Activated gamma-delta T cell (primary cell): ENCODE data around the gene ATMIN.

Experiments used
- DNase-seq: peaks from one replicate; lab custom pipeline; 2025; lab: John Stamatoyannopoulos, UW

The ATMIN gene

DNA sequence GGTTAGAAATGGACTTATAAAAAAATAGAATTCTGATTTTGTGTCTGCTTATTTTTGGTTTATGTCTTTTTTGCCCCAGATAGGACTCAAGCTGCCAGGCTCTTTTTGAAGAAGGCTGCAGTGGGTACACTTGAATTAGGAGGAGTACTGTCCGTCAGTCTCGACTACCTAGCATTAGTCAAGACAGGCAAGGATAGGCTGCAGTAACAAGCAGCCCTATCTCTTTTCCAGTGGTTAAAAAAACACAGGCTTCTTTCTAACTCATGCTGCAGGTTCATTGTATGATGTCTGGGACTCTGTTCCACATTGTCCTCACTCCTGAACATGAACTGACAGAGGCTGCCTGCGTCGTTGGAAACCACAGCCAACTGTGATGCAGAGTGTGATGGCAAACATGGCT is 33.4 kb downstream of the ATMIN start:
- no peak for DNase-seq

DNA sequence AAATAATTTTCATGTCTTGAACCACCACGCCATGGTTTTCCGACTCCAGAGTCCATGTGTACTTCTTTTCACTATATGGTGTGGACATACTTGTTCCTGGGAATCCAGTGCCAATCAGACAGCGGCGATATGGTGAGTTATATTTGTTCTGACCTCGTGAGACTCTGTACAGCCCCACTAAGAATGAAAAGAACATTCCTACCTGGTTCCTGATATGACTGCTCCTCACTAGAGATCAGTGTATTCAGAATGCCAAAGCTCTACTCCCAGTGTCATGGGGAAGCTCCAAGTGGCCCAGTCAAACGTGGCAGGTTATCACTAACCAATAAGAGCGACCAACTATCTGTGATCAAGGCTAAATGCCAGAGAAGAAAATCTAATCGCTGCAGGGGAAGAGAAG is 35.3 kb downstream of the ATMIN start:
- no peak for DNase-seq

DNA sequence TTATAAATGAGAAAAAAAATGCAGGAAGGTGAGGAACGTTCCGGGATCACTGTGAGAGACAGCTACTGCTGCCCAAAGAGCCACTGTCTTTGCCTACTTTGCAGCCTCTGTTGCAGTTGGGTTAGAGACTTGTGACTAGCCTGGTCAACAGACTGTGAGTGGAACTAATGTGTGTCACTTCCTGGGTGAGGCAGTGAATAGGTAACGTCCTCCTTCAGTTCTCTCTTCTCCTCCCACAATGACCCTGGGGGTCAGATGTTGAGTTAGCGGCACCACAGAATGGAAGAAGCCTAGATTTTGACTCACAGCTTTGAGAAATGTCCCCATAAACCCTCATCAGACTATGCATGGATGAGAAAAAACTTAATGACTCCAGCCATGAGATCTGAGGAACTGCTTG is 36.2 kb downstream of the ATMIN start:
- DNase-seq = no peak

DNA sequence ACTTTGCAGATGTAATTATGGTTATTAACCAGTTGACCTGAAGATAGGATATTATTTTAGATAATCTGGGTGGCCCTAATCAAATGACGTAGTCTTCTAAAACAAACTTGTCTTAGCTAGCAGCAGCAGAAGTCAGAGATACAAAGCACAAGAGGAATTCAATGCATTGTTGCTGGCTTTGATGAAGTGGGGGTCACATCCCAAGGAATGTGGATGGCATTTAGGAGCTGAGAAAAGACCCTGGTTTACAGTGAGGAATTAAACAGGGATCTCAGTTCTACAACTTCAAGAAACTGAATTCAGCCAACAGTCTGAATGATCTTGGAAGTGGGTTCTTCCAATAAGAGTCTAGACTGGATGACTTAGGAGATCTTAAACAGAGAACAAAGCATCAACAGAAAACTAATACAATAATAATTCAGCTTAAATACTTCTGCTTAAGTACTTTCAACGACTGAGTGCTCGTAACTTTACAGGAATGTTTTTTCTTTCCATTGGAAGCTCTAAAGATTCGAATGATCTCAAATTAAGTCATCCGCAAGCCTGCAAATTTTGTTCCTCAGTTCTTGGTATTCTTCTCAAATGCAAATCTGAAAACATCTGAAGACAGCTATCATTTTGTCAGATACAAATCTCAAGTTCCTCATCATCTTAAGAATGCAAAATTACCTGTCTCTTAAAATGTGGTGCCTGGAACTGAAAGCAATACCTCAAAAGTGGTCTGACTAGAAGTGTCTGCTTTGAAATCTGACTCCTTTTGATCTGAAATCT is 38.1 kb downstream of the ATMIN start:
- DNase-seq = no peak

DNA sequence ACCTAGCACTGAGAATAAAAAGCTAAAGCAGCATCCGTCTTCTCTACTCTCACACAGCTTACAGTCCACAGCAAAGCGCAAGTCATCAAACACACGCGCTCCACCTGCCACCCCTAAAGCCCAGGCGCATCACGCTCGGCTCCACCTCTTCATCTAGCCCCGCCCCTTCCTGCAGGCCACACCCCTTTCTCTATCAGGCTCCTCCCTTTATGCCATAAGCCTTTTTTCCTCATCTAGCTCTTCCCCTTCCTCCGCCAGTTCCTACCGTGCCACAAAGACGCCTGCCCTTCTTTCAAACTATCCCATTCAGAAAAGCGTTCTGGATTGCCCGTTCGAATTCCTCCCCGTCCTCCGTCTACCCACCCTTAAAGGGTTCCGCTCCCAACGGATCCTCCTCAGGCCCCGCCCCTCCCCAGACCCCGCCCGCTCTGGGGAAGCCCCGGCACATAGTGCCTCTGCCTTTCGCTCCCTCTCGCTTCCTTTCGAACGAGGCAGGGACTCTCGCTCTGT is 41.0 kb downstream of the ATMIN start:
- peak; percentile 87 for DNase-seq

DNA sequence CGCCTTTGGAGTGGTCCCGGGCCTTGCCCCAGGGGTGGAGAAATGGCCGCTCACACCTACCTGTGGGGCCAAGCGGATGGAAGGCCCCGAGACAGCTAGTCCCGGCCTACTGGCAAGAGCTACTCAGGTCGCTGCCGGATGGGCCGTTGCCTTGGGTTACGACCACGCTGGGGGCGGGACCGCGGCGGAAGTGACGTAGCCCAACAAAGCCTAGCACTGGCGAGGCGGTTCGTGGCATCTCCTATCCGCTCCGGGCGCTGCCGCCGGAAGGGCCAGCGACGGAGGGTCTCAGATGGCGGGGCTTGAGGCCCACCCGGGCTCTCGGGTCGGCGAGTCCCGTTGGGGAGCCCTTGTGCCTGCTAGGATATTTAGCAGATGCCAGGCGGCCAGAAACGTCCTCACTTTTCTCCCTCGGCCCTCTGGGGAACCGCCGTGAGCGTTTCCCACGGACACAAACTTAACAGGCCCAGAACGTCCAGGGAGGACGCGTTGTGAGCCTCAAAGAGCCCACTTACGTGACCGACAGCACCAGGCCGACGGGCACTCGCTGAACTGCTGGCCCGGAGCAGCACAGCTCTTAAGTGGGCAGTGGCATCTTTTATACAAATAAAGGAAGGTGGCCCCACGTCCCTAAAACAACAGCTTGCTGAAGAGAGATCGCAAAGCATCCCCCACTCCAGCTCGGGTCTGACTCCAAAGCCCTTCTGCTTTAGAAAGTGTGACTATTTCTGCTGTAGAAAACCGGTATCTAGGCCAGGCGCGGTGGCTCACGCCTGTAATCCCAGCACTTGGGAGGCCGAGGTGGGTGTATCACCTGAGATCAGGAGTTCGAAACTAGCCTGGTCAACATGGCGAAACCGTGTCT is 41.7 kb downstream of the ATMIN start, which contains the start of gene C16orf46:
Gene C16orf46, minus strand, starts transcription at position 163 of the 865 bp plus-strand sequence. CDS start 13,283 bp downstream, outside the sequence.
- DNase-seq = peak; percentile 92

DNA sequence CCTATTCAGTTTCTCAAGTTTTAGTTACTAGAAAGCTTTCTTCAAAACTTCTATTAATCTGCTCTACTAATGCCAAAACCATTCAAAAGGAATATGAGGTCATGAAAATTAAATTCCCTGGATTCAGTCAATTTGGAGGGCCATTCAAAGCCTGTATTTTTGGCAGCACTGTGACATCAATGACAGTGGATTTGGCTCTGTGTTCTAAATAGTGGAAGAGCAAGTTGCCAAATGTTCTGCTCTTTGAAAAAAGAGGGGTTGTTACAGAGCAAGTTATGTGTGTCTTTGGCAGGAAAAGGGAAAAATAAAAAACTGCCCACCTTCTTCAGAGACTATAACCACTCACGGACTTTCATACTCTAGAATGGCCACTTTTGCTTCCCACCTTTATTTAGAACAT is 44.6 kb downstream of the ATMIN start:
- no peak for DNase-seq

DNA sequence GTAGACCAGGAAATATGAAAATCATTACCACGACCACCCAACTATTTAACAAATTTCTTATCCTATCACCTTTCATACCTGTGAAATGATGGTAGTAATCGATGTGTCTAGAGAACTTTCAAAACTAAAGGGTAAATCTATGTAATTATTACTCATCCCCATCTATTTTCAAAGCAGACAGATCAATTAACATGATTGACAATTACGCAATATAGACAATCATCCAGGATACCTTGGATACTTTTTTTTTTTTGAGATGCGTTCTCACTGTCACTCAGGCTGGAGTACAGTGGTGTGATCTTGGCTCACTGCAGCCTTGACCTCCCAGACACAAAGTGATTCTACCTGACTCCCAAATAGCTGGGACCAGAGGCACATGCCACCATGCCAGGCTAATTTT is 45.4 kb downstream of the ATMIN start:
- DNase-seq = no peak

DNA sequence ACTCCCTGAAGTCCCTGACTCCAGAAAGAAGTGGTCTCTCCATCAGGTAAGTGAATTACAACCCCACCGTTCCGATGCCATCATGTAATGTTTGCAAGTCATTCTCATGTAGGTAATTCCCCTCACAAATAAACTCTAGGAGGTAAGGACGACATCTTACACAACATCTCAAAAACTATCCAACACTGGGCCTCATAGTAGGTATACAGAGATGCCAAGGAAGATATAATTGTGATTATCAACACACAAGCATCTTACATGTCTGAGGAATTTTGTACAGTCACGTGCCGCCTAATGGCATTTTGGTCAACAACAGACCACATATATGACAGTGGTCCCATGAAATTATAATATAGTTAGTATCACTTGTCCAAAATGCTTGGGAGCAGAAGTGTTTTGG is 53.2 kb downstream of the ATMIN start:
- no peak for DNase-seq

DNA sequence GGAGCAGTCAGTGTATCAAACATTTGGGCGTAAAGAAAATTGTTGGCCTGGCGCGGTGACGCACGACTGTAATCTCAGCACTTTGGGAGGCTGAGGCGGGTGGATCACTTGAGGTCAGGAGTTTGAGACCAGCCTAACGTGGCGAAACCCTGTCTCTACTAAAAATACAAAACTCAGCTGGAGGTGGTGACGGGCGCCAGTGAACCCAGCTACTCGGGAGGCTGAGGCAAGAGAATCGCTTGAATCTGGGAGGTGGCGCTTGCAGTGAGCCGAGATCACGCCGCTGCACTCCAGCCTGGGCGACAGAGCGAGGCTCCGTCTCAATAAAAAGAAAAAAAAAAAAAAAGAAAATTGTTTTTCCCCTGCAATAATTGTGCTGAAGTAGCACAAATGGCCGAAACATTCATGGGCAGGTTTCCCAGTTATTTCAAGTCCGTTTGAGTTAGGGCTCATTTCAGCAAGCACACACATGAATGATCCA is 59.2 kb downstream of the ATMIN start:
- DNase-seq = no peak

DNA sequence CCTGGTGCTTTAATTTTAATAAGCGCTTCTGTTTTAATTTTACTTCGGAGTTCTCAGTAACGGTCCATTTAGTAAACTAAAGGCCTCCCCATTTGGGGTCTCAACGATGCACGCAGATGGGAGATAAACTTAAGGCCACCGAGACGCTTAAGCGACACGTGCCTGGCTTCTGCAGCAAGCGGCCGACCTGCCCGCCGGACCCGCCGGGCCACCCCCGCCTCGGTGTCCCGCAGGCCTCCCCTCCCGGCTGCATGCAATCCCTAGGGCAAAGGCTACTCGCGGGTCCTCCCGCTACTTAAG is 60.0 kb downstream of the ATMIN start:
- DNase-seq = no peak

DNA sequence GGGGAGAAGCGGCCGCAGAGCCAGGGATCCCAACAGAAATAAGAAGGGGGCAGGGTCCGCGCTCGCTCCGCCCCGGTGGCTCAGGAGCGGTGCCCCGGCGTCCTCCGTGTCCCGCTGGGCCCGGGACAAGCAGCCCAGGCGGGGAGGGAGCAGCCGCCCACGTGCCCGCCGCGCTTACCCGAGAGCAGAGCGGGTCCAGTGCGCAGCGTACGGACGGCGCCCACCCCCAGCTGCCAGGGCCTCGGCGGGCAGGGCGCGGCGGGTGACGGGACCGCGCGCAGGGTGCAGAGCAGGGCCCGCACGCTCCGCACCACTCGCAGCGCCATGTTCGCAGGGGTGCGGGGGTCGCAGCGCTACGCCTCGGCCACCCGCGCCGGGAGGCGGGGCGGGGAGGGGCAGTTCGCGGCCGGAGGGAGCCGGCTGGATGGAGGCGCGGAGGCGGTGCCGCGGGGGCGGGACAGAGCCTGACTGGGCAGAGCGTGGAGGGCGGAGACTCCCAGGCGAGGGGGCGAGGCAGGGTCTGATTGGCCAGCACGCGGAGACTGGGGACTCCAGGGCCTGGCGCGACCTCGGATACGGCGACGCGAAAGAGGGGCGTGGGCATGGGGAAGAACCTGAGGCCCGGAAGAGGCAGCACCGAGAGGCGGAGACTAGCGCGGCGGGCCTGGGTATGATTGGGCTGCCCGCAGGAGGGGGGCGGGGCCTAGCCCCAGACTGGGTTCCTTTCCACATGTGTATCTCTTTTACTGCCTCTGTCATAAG is 60.5 kb downstream of the ATMIN start, which contains the start of gene GCSH:
Gene GCSH, minus strand, starts transcription at position 443 of the 762 bp plus-strand sequence. Its CDS starts 117 bp downstream, at position 326.
- DNase-seq = peak; percentile 98

DNA sequence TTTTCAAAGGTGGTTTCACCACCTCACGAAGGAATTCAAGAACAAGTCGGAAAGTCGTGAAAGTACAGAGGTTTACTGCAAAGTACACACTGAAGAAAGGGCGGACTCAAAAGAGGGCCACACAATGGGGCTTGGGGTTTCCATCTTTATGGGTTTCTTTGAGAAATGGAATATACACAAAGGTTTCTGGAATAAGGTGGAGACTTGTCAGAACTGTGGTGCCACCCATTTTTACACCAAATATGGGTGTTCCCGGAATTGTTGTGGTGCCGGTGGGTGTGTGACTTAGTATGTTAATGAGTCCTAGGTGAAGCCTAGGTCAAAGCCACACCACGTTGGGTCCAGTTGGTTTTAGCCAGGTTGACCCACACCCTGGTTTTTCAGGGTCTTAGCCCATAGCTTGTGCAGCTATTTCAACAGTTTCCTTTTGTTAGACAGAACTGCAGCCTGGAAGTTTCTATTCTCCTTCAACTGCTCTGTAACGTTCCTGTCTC is 61.1 kb downstream of the ATMIN start:
- DNase-seq = no peak
